ENCODE data around the gene BRIX1.
"Not testable (repeated sequence)": the region's sequence is repeated elsewhere in the genome, so short reads cannot be mapped to it uniquely, and the experiment has no call there.

The BRIX1 gene

DNA sequence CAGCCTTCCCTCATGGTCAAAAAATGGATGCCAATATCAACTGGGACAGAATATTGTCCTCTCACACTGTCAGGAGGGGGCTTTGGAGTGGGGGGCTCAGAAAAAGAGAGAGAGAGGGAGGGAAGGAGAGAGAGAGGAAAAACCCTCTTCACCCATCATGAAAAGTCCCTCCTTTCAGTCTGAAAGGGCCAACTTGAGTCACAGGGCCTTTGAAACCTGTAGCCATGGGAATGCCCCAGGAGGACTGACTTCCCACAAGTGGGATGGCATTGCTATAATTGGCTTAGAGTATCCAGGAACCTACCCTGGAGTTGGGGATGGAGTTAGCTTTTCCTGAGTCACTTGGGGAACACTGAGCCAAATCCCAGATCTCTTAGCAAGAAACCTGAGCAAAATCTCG, 55.0 kb downstream of the BRIX1 start:
- no peak for DNase-seq

DNA sequence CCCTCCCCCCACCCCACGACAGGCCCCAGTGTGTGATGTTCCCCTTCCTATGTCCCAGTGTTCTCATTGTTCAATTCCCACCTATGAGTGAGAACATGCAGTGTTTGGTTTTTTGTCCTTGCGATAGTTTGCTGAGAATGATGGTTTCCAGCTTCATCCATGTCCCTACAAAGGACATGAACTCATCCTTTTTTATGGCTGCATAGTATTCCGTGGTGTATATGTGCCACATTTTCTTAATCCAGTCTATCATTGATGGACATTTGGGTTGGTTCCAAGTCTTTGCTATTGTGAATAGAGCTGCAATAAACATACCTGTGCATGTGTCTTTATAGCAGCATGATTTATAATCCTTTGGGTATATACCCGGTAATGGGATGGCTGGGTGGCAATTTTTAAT, 56.1 kb downstream of the BRIX1 start:
- not testable (repeated sequence) for DNase-seq

All from activated CD4-positive, alpha-beta T cell treated with anti-CD3 and anti-CD28 coated beads, Interleukin-2, amount 50 U/mL, for 16 hours (primary cell).